Measurements from ENCODE around the gene SNX20.
A peak's percentile ranks its signal among the peaks of the same experiment; 100 is the strongest.

Gene SNX20

GRCh38 chr16:50659806-50660205 is 21.3 kb downstream of the SNX20 start:
- no peak overlapping the region for H4K91ac ChIP-seq (ENCODE audit: low read depth, low read length, poor library complexity)
- H3K4me1 ChIP-seq (ENCODE audit: control insufficient read depth in 2 of 2, insufficient read depth in 1 of 2, low read depth in 1 of 2, low read length in 2 of 2), result no peaks in the 10 kb centered on the region
- no peak overlapping the region for H3K23ac ChIP-seq (ENCODE audit: low read depth, low read length, poor library complexity)
- no peak overlapping the region for H3K4me3 ChIP-seq (ENCODE audit: low read length in 2 of 2)
- no peak for DNase-seq (ENCODE audit: low spot score)
- WGBS, 2 donors (ENCODE audit: extremely low coverage in 2 of 2, insufficient read length in 2 of 2, insufficient replicate concordance in 1 of 2), result no CpG with 5 or more reads among the region's 5 CpGs
- no peaks in the 10 kb centered on the region for H3K79me1 ChIP-seq (ENCODE audit: low read depth, low read length)
- H3K4ac ChIP-seq (ENCODE audit: low read length), result no peak overlapping the region
- H3K4me2 ChIP-seq (ENCODE audit: insufficient read depth, low read length, poor library complexity, severe bottlenecking), result no peak overlapping the region
- H3K36me3 ChIP-seq (replicated peaks in 1 of 2; ENCODE audit: control insufficient read depth in 2 of 2, insufficient read depth in 2 of 2, low read length in 2 of 2), result no peaks in the 10 kb centered on the region
- H3K9ac ChIP-seq (ENCODE audit: low read depth, low read length, poor library complexity), result no peak overlapping the region
- no peak overlapping the region for H2BK12ac ChIP-seq (ENCODE audit: low read length)
- H3K9me3 ChIP-seq (replicated peaks in 1 of 2; ENCODE audit: control insufficient read depth in 2 of 2, insufficient read depth in 1 of 2, low read depth in 1 of 2, low read length in 2 of 2), result peaks cover 5% of the 10 kb centered on the region in 2 donors
- no peak overlapping the region for H3K18ac ChIP-seq (ENCODE audit: low read length)
- H2AFZ ChIP-seq (ENCODE audit: low read length), result no peak overlapping the region
- no peak overlapping the region for H3K14ac ChIP-seq (ENCODE audit: low read length)
- H2BK120ac ChIP-seq (ENCODE audit: low read depth, low read length), result no peak overlapping the region
- H2BK5ac ChIP-seq (ENCODE audit: low read length), result no peak overlapping the region
- H2BK15ac ChIP-seq (ENCODE audit: low read length), result no peak overlapping the region
- H4K8ac ChIP-seq (ENCODE audit: low read depth, low read length), result no peak overlapping the region
- H3K27ac ChIP-seq (replicated peaks; ENCODE audit: low read length), result no peak overlapping the region
- no peaks in the 10 kb centered on the region for H3K27me3 ChIP-seq (ENCODE audit: control insufficient read depth in 3 of 3, insufficient read depth in 3 of 3, low read depth in 1 of 3, low read length in 3 of 3)
- no peak overlapping the region for H2AK5ac ChIP-seq (ENCODE audit: low read depth, low read length)

- WGBS, 2 donors (ENCODE audit: extremely low coverage in 2 of 2, insufficient read length in 2 of 2, insufficient replicate concordance in 1 of 2), result no CpG with 5 or more reads among the region's 5 CpGs
- DNase-seq (ENCODE audit: low spot score), result no peak
- H3K23ac ChIP-seq (ENCODE audit: low read depth, low read length, poor library complexity), result no peak overlapping the region
Observed at GRCh38 chr16:50657241-50657640, 23.9 kb downstream of the SNX20 start.

GRCh38 chr16:50655558-50656055 is 25.5 kb downstream of the SNX20 start:
- no peak overlapping the region for H3K9ac ChIP-seq (ENCODE audit: low read depth, low read length, poor library complexity)
- no peak overlapping the region for H2BK5ac ChIP-seq (ENCODE audit: low read length)
- H4K91ac ChIP-seq (ENCODE audit: low read depth, low read length, poor library complexity), result no peak overlapping the region
- no peak overlapping the region for H2AFZ ChIP-seq (ENCODE audit: low read length)
- no peaks in the 10 kb centered on the region for H3K27me3 ChIP-seq (ENCODE audit: control insufficient read depth in 3 of 3, insufficient read depth in 3 of 3, low read depth in 1 of 3, low read length in 3 of 3)
- H2BK120ac ChIP-seq (ENCODE audit: low read depth, low read length), result peak overlapping the region; percentile 40
- no CpG with 5 or more reads among the region's 3 CpGs for WGBS, 2 donors (ENCODE audit: extremely low coverage in 2 of 2, insufficient read length in 2 of 2, insufficient replicate concordance in 1 of 2)
- H4K8ac ChIP-seq (ENCODE audit: low read depth, low read length), result no peak overlapping the region
- no peak for DNase-seq (ENCODE audit: low spot score)
- H3K4me2 ChIP-seq (ENCODE audit: insufficient read depth, low read length, poor library complexity, severe bottlenecking), result no peak overlapping the region
- no peak overlapping the region for H2AK5ac ChIP-seq (ENCODE audit: low read depth, low read length)
- H3K27ac ChIP-seq (replicated peaks; ENCODE audit: low read length), result no peak overlapping the region
- H3K18ac ChIP-seq (ENCODE audit: low read length), result no peak overlapping the region
- no peak overlapping the region for H3K14ac ChIP-seq (ENCODE audit: low read length)
- H3K79me1 ChIP-seq (ENCODE audit: low read depth, low read length), result no peaks in the 10 kb centered on the region
- no peak overlapping the region for H3K4ac ChIP-seq (ENCODE audit: low read length)
- no peaks in the 10 kb centered on the region for H3K36me3 ChIP-seq (replicated peaks in 1 of 2; ENCODE audit: control insufficient read depth in 2 of 2, insufficient read depth in 2 of 2, low read length in 2 of 2)
- peaks cover 0 to 2% of the 10 kb centered on the region in 2 donors for H3K9me3 ChIP-seq (replicated peaks in 1 of 2; ENCODE audit: control insufficient read depth in 2 of 2, insufficient read depth in 1 of 2, low read depth in 1 of 2, low read length in 2 of 2)
- no peak overlapping the region for H3K23ac ChIP-seq (ENCODE audit: low read depth, low read length, poor library complexity)
- no peak overlapping the region for H2BK12ac ChIP-seq (ENCODE audit: low read length)
- H2BK15ac ChIP-seq (ENCODE audit: low read length), result no peak overlapping the region
- H3K4me3 ChIP-seq (ENCODE audit: low read length in 2 of 2), result no peak overlapping the region
- H3K4me1 ChIP-seq (ENCODE audit: control insufficient read depth in 2 of 2, insufficient read depth in 1 of 2, low read depth in 1 of 2, low read length in 2 of 2), result peaks cover 0 to 3% of the 10 kb centered on the region in 2 donors

More at GRCh38 chr16:50657241-50657640, 23.9 kb downstream of the SNX20 start:
- Histone ChIP-seq H3K4ac (ENCODE audit: low read length) (no peak overlapping the region), H2AFZ (ENCODE audit: low read length) (no peak overlapping the region), H2BK15ac (ENCODE audit: low read length) (no peak overlapping the region), H3K4me1 (ENCODE audit: control insufficient read depth in 2 of 2, insufficient read depth in 1 of 2, low read depth in 1 of 2, low read length in 2 of 2) (peaks cover 0 to 3% of the 10 kb centered on the region in 2 donors), H2BK12ac (ENCODE audit: low read length) (no peak overlapping the region), H3K9me3 (replicated peaks in 1 of 2; ENCODE audit: control insufficient read depth in 2 of 2, insufficient read depth in 1 of 2, low read depth in 1 of 2, low read length in 2 of 2) (peaks cover 0 to under 1% of the 10 kb centered on the region in 2 donors), H3K27me3 (ENCODE audit: control insufficient read depth in 3 of 3, insufficient read depth in 3 of 3, low read depth in 1 of 3, low read length in 3 of 3) (no peaks in the 10 kb centered on the region), H2BK120ac (ENCODE audit: low read depth, low read length) (no peak overlapping the region), H2AK5ac (ENCODE audit: low read depth, low read length) (no peak overlapping the region), H3K4me2 (ENCODE audit: insufficient read depth, low read length, poor library complexity, severe bottlenecking) (no peak overlapping the region), H3K27ac (replicated peaks; ENCODE audit: low read length) (no peak overlapping the region), H3K9ac (ENCODE audit: low read depth, low read length, poor library complexity) (no peak overlapping the region), H3K14ac (ENCODE audit: low read length) (no peak overlapping the region), H3K4me3 (ENCODE audit: low read length in 2 of 2) (peak overlapping the region in 1 of 2 donors; percentile 7), H4K8ac (ENCODE audit: low read depth, low read length) (no peak overlapping the region), H3K79me1 (ENCODE audit: low read depth, low read length) (no peaks in the 10 kb centered on the region), H3K18ac (ENCODE audit: low read length) (no peak overlapping the region), H4K91ac (ENCODE audit: low read depth, low read length, poor library complexity) (no peak overlapping the region), H3K36me3 (replicated peaks in 1 of 2; ENCODE audit: control insufficient read depth in 2 of 2, insufficient read depth in 2 of 2, low read length in 2 of 2) (no peaks in the 10 kb centered on the region), H2BK5ac (ENCODE audit: low read length) (no peak overlapping the region)

GRCh38 chr16:50653633-50654519 is 27.2 kb downstream of the SNX20 start:
- no peaks in the 10 kb centered on the region for H3K36me3 ChIP-seq (replicated peaks in 1 of 2; ENCODE audit: control insufficient read depth in 2 of 2, insufficient read depth in 2 of 2, low read length in 2 of 2)
- no peak overlapping the region for H3K9ac ChIP-seq (ENCODE audit: low read depth, low read length, poor library complexity)
- H2BK15ac ChIP-seq (ENCODE audit: low read length), result no peak overlapping the region
- no peak overlapping the region for H3K23ac ChIP-seq (ENCODE audit: low read depth, low read length, poor library complexity)
- WGBS, 2 donors (ENCODE audit: extremely low coverage in 2 of 2, insufficient read length in 2 of 2, insufficient replicate concordance in 1 of 2), result no CpG with 5 or more reads among the region's 11 CpGs
- no peak overlapping the region for H3K14ac ChIP-seq (ENCODE audit: low read length)
- H3K27me3 ChIP-seq (ENCODE audit: control insufficient read depth in 3 of 3, insufficient read depth in 3 of 3, low read depth in 1 of 3, low read length in 3 of 3), result no peaks in the 10 kb centered on the region
- H3K27ac ChIP-seq (replicated peaks; ENCODE audit: low read length), result no peak overlapping the region
- H3K4ac ChIP-seq (ENCODE audit: low read length), result no peak overlapping the region
- no peak for DNase-seq (ENCODE audit: low spot score)
- peaks cover 0 to 2% of the 10 kb centered on the region in 2 donors for H3K9me3 ChIP-seq (replicated peaks in 1 of 2; ENCODE audit: control insufficient read depth in 2 of 2, insufficient read depth in 1 of 2, low read depth in 1 of 2, low read length in 2 of 2)
- no peaks in the 10 kb centered on the region for H3K79me1 ChIP-seq (ENCODE audit: low read depth, low read length)
- peak overlapping the region; percentile 16 for H2AK5ac ChIP-seq (ENCODE audit: low read depth, low read length)
- H3K4me2 ChIP-seq (ENCODE audit: insufficient read depth, low read length, poor library complexity, severe bottlenecking), result no peak overlapping the region
- H4K8ac ChIP-seq (ENCODE audit: low read depth, low read length), result no peak overlapping the region
- H3K4me1 ChIP-seq (ENCODE audit: control insufficient read depth in 2 of 2, insufficient read depth in 1 of 2, low read depth in 1 of 2, low read length in 2 of 2), result peaks cover 3% of the 10 kb centered on the region in 2 donors
- no peak overlapping the region for H4K91ac ChIP-seq (ENCODE audit: low read depth, low read length, poor library complexity)
- H3K4me3 ChIP-seq (ENCODE audit: low read length in 2 of 2), result no peak overlapping the region
- no peak overlapping the region for H3K18ac ChIP-seq (ENCODE audit: low read length)
- no peak overlapping the region for H2BK5ac ChIP-seq (ENCODE audit: low read length)
- no peak overlapping the region for H2AFZ ChIP-seq (ENCODE audit: low read length)
- H2BK120ac ChIP-seq (ENCODE audit: low read depth, low read length), result no peak overlapping the region
- H2BK12ac ChIP-seq (ENCODE audit: low read length), result no peak overlapping the region
